Measurements from ENCODE around the gene SIRT7.

The SIRT7 gene

GRCh38 chr17:81930142-81931125 lies 12.5 kb upstream of the SIRT7 start:
- Histone ChIP-seq H3K4me1 (ENCODE audit: control insufficient read depth in 2 of 2, insufficient read depth in 1 of 2, low read depth in 1 of 2, low read length in 2 of 2) (peaks cover 12 to 13% of the 10 kb centered on the region in 2 donors), H4K91ac (ENCODE audit: low read depth, low read length, poor library complexity) (no peak overlapping the region), H3K27ac (replicated peaks; ENCODE audit: low read length) (no peak overlapping the region), H3K14ac (ENCODE audit: low read length) (no peak overlapping the region), H2BK12ac (ENCODE audit: low read length) (no peak overlapping the region), H4K8ac (ENCODE audit: low read depth, low read length) (no peak overlapping the region), H2BK120ac (ENCODE audit: low read depth, low read length) (no peak overlapping the region), H3K18ac (ENCODE audit: low read length) (no peak overlapping the region), H3K79me1 (ENCODE audit: low read depth, low read length) (peaks cover 32% of the 10 kb centered on the region), H2AK5ac (ENCODE audit: low read depth, low read length) (no peak overlapping the region), H3K9me3 (replicated peaks in 1 of 2; ENCODE audit: control insufficient read depth in 2 of 2, insufficient read depth in 1 of 2, low read depth in 1 of 2, low read length in 2 of 2) (no peaks in the 10 kb centered on the region), H2BK5ac (ENCODE audit: low read length) (peak overlapping the region; percentile 53), H3K4me2 (ENCODE audit: insufficient read depth, low read length, poor library complexity, severe bottlenecking) (no peak overlapping the region), H3K4ac (ENCODE audit: low read length) (no peak overlapping the region), H2BK15ac (ENCODE audit: low read length) (no peak overlapping the region), H3K4me3 (ENCODE audit: low read length in 2 of 2) (no peak overlapping the region), H3K27me3 (ENCODE audit: control insufficient read depth in 3 of 3, insufficient read depth in 3 of 3, low read depth in 1 of 3, low read length in 3 of 3) (peaks cover 0 to 10% (median 0%) of the 10 kb centered on the region in 3 experiments), H3K36me3 (replicated peaks in 1 of 2; ENCODE audit: control insufficient read depth in 2 of 2, insufficient read depth in 2 of 2, low read length in 2 of 2) (peaks cover 6 to 26% of the 10 kb centered on the region in 2 donors), H3K9ac (ENCODE audit: low read depth, low read length, poor library complexity) (no peak overlapping the region), H2AFZ (ENCODE audit: low read length) (no peak overlapping the region), H3K23ac (ENCODE audit: low read depth, low read length, poor library complexity) (peak overlapping the region; percentile 85)
- no CpG with 5 or more reads among the region's 20 CpGs for WGBS, 2 donors (ENCODE audit: extremely low coverage in 2 of 2, insufficient read length in 2 of 2, insufficient replicate concordance in 1 of 2)
- no peak for DNase-seq (ENCODE audit: low spot score)

- Histone ChIP-seq H2AFZ (ENCODE audit: low read length) (no peak overlapping the region), H3K4me3 (ENCODE audit: low read length in 2 of 2) (peak overlapping the region in 1 of 2 donors; percentile 74), H2BK5ac (ENCODE audit: low read length) (peak overlapping the region; percentile 90), H3K14ac (ENCODE audit: low read length) (peak overlapping the region; percentile 97), H2BK15ac (ENCODE audit: low read length) (no peak overlapping the region), H4K8ac (ENCODE audit: low read depth, low read length) (peak overlapping the region; percentile 17), H3K18ac (ENCODE audit: low read length) (peak overlapping the region; percentile 97), H3K23ac (ENCODE audit: low read depth, low read length, poor library complexity) (peak overlapping the region; percentile 98), H3K4ac (ENCODE audit: low read length) (no peak overlapping the region), H3K27me3 (ENCODE audit: control insufficient read depth in 3 of 3, insufficient read depth in 3 of 3, low read depth in 1 of 3, low read length in 3 of 3) (peaks cover 0 to 10% (median 0%) of the 10 kb centered on the region in 3 experiments), H3K27ac (replicated peaks; ENCODE audit: low read length) (no peak overlapping the region), H4K91ac (ENCODE audit: low read depth, low read length, poor library complexity) (no peak overlapping the region), H3K79me1 (ENCODE audit: low read depth, low read length) (peaks cover 34% of the 10 kb centered on the region), H3K4me2 (ENCODE audit: insufficient read depth, low read length, poor library complexity, severe bottlenecking) (peak overlapping the region; percentile 93), H2BK120ac (ENCODE audit: low read depth, low read length) (no peak overlapping the region), H3K36me3 (replicated peaks in 1 of 2; ENCODE audit: control insufficient read depth in 2 of 2, insufficient read depth in 2 of 2, low read length in 2 of 2) (peaks cover 2 to 18% of the 10 kb centered on the region in 2 donors), H3K9ac (ENCODE audit: low read depth, low read length, poor library complexity) (peak overlapping the region; percentile 97), H3K4me1 (ENCODE audit: control insufficient read depth in 2 of 2, insufficient read depth in 1 of 2, low read depth in 1 of 2, low read length in 2 of 2) (peaks cover 20 to 21% of the 10 kb centered on the region in 2 donors), H2BK12ac (ENCODE audit: low read length) (peak overlapping the region; percentile 97), H3K9me3 (replicated peaks in 1 of 2; ENCODE audit: control insufficient read depth in 2 of 2, insufficient read depth in 1 of 2, low read depth in 1 of 2, low read length in 2 of 2) (no peaks in the 10 kb centered on the region), H2AK5ac (ENCODE audit: low read depth, low read length) (peak overlapping the region; percentile 97)
- WGBS, 2 donors (ENCODE audit: extremely low coverage in 2 of 2, insufficient read length in 2 of 2, insufficient replicate concordance in 1 of 2): no CpG with 5 or more reads among the region's 31 CpGs
- DNase-seq (ENCODE audit: low spot score): no peak
These were observed 11.5 kb upstream of the SIRT7 start for GRCh38 chr17:81929253-81930141.

- no CpG with 5 or more reads among the region's 44 CpGs for WGBS, 2 donors (ENCODE audit: extremely low coverage in 2 of 2, insufficient read length in 2 of 2, insufficient replicate concordance in 1 of 2)
- Histone ChIP-seq H3K79me1 (ENCODE audit: low read depth, low read length) (peaks cover 36% of the 10 kb centered on the region), H3K9ac (ENCODE audit: low read depth, low read length, poor library complexity) (peak overlapping the region; percentile 97)
These were observed 10.7 kb upstream of the SIRT7 start for GRCh38 chr17:81928544-81929252.

More at GRCh38 chr17:81928544-81929252, 10.7 kb upstream of the SIRT7 start:
- Histone ChIP-seq H4K91ac (ENCODE audit: low read depth, low read length, poor library complexity) (no peak overlapping the region), H3K4me2 (ENCODE audit: insufficient read depth, low read length, poor library complexity, severe bottlenecking) (peak overlapping the region; percentile 93), H3K23ac (ENCODE audit: low read depth, low read length, poor library complexity) (peak overlapping the region; percentile 98), H3K36me3 (replicated peaks in 1 of 2; ENCODE audit: control insufficient read depth in 2 of 2, insufficient read depth in 2 of 2, low read length in 2 of 2) (peaks cover 2 to 10% of the 10 kb centered on the region in 2 donors), H2BK5ac (ENCODE audit: low read length) (peak overlapping the region; percentile 90), H3K9me3 (replicated peaks in 1 of 2; ENCODE audit: control insufficient read depth in 2 of 2, insufficient read depth in 1 of 2, low read depth in 1 of 2, low read length in 2 of 2) (no peaks in the 10 kb centered on the region), H3K4me3 (ENCODE audit: low read length in 2 of 2) (peak overlapping the region; percentile 74 to 90), H3K4ac (ENCODE audit: low read length) (peak overlapping the region; percentile 93), H4K8ac (ENCODE audit: low read depth, low read length) (peak overlapping the region; percentile 43), H2AK5ac (ENCODE audit: low read depth, low read length) (peak overlapping the region; percentile 97), H2BK120ac (ENCODE audit: low read depth, low read length) (peak overlapping the region; percentile 72), H3K27me3 (ENCODE audit: control insufficient read depth in 3 of 3, insufficient read depth in 3 of 3, low read depth in 1 of 3, low read length in 3 of 3) (peaks cover 0 to 10% (median 0%) of the 10 kb centered on the region in 3 experiments), H3K27ac (replicated peaks; ENCODE audit: low read length) (no peak overlapping the region), H3K4me1 (ENCODE audit: control insufficient read depth in 2 of 2, insufficient read depth in 1 of 2, low read depth in 1 of 2, low read length in 2 of 2) (peaks cover 22 to 28% of the 10 kb centered on the region in 2 donors), H3K14ac (ENCODE audit: low read length) (peak overlapping the region; percentile 97), H3K18ac (ENCODE audit: low read length) (peak overlapping the region; percentile 97), H2BK12ac (ENCODE audit: low read length) (peak overlapping the region; percentile 97), H2AFZ (ENCODE audit: low read length) (peak overlapping the region; percentile 99), H2BK15ac (ENCODE audit: low read length) (peak overlapping the region; percentile 89)
- no peak for DNase-seq (ENCODE audit: low spot score)
